Right lobe of liver (tissue), 6 donors: Measurements from ENCODE around the gene KISS1R. TPM values are rescaled to one million over a fixed set of nuclear protein-coding genes. Genes with fewer than 3 reads are reported as not detected.

Experiments
- ATAC-seq, 4 donors: fragments of 200-7000 bp; cut with Tn5 transposase; one replicate each; pipeline ENCODE4 v1.9.1; 2020; ENCODE audit warnings: mild to moderate bottlenecking in 4 of 4, moderate library complexity in 4 of 4
- DNase-seq, 3 donors: peaks; one replicate each; pipeline ENCODE4 v3.0.0-alpha.2; 2020
- H3K27ac ChIP-seq, 3 donors: fragments of 200-600 bp; one replicate each; pipeline ENCODE4 v1.8.0; 2022
- H3K27me3 ChIP-seq, 2 donors: fragments of 200-600 bp; one replicate each; pipeline ENCODE4 v1.8.0; 2022
- H3K36me3 ChIP-seq, 4 donors: fragments of 200-600 bp; sonication (generic) in 1 of 4; one replicate each; pipeline versions ENCODE4 v1.5.1 to v1.8.0; 2017 to 2022; ENCODE audit warnings: control low read depth in 1 of 4
- H3K4me1 ChIP-seq, 4 donors: fragments of 200-600 bp; sonication (generic) in 1 of 4; one replicate each; pipeline versions ENCODE4 v1.5.1 to v1.8.0; 2017 to 2022; ENCODE audit warnings: control low read depth in 1 of 4
- H3K4me3 ChIP-seq, 3 donors: fragments of 200-600 bp; one replicate each; pipeline ENCODE4 v1.8.0; 2022
- H3K9me3 ChIP-seq, 4 donors: fragments of 200-600 bp; sonication (generic) in 1 of 4; one replicate each; pipeline versions ENCODE4 v1.5.1 to v1.8.0; 2017 to 2022; ENCODE audit warnings: control low read depth in 1 of 4
- CTCF ChIP-seq, 4 donors: fragments of 200-600 bp in 3 of 4; fragments of 450-650 bp in 1 of 4; IDR thresholded peaks; one replicate each; pipeline versions ENCODE4 v1.5.1 to v1.8.0; 2016 to 2022; ENCODE audit warnings: antibody characterized with exemption in 4 of 4, mild to moderate bottlenecking in 2 of 4
- POLR2A ChIP-seq: fragments of 450-650 bp; IDR thresholded peaks from one replicate; pipeline ENCODE4 v1.6.1; 2017; ENCODE audit warnings: antibody characterized with exemption, mild to moderate bottlenecking
- WGBS: methylation state at CpG from one replicate; pipeline ENCODE4 v1.1.6; 2018; ENCODE audit warnings: low coverage, low lambda C conversion rate; ENCODE audit not compliant: insufficient coverage; ENCODE audit errors: missing lambda C conversion rate; 5-methylcytosine and 5-hydroxymethylcytosine counted together
- intact Hi-C, 2 donors: fragments of 100-400 bp; cut with DNase I; formaldehyde crosslinking; loops; one replicate each; pipeline versions ENCODE4 v1.11.2 to v1.14.1; 2022
- total RNA-seq, 6 experiments: library from RNA; depleted of rRNA in 2 of 6; stranded (reverse); fragments of >200 nt in 2 of 6; fragmentation: NEBNext Ultra II Directional in 3 of 6; extraction: Animal tissue kit (Norgen Biotek cat#: 25700) in 3 of 6; gene quantifications; one replicate each; pipeline versions ENCODE4 v1.1.0 to v1.2.4, GENCODE V29; 2016 to 2023
- donor health status: DM: no; HTN: yes; CAD: no.
- donor health status: DM: no; HTN: no; CAD: no.
- donor health status: DM: no; HTN: no; CAD: no.
- donor health status: DM: no; HTN: yes; CAD: no.
- donor health status: DM: no; HTN: yes; CAD: no.

KISS1R gene
- total RNA-seq, 6 experiments from 2014 or later, result 0.47 TPM; not detected in 5

GRCh38 chr19:885536-886224 lies 31.5 kb upstream of the KISS1R start:
- Histone ChIP-seq H3K27me3 (no peaks in the 10 kb centered on the region), H3K4me1 (no peaks in the 10 kb centered on the region), H3K9me3 (no peaks in the 10 kb centered on the region), H3K36me3 (peaks cover 0 to 19% (median 2%) of the 10 kb centered on the region in 4 donors), H3K4me3 (no peak overlapping the region), H3K27ac (no peak overlapping the region)
- TF ChIP-seq POLR2A, result no peak
- TF ChIP-seq CTCF (IDR thresholded peaks at IDR 0.05), result no peak
- no CpG with 5 or more reads among the region's 64 CpGs for WGBS
- DNase-seq (no peak), ATAC-seq (no peak)
- intact Hi-C loops, result no loop called here

- intact Hi-C loops, result no loop called here
- H3K4me1 ChIP-seq, result no peaks in the 10 kb centered on the region
- H3K27me3 ChIP-seq, result no peaks in the 10 kb centered on the region
- no peak for ATAC-seq
- no peak for TF ChIP-seq CTCF (IDR thresholded peaks at IDR 0.05)
- TF ChIP-seq POLR2A, result no peak
- no peak overlapping the region for H3K27ac ChIP-seq
- H3K9me3 ChIP-seq, result no peaks in the 10 kb centered on the region
- 88% methylated on average over 16 of the region's 16 CpGs for WGBS
- H3K36me3 ChIP-seq, result peaks cover 0 to 13% (median 2%) of the 10 kb centered on the region in 4 donors
- DNase-seq, result no peak
- H3K4me3 ChIP-seq, result no peak overlapping the region
Measured at GRCh38 chr19:887072-887471, 30.1 kb upstream of the KISS1R start.

GRCh38 chr19:887599-887998 lies 29.5 kb upstream of the KISS1R start:
- Histone ChIP-seq H3K36me3 (peaks cover 0 to 13% (median 2%) of the 10 kb centered on the region in 4 donors), H3K27me3 (no peaks in the 10 kb centered on the region), H3K9me3 (no peaks in the 10 kb centered on the region), H3K4me1 (no peaks in the 10 kb centered on the region), H3K27ac (no peak overlapping the region), H3K4me3 (no peak overlapping the region)
- TF ChIP-seq POLR2A (no peak), CTCF (IDR thresholded peaks at IDR 0.05) (no peak)
- intact Hi-C loops, result no loop called here
- ATAC-seq (no peak), DNase-seq (no peak)
- 93% methylated on average over 5 of the region's 10 CpGs for WGBS

GRCh38 chr19:888581-889385 lies 28.4 kb upstream of the KISS1R start:
- intact Hi-C loops, result no loop called here
- DNase-seq, result no peak
- WGBS, result 94% methylated on average over 3 of the region's 30 CpGs

More at GRCh38 chr19:888581-889385, 28.4 kb upstream of the KISS1R start:
- Histone ChIP-seq H3K4me1 (no peaks in the 10 kb centered on the region), H3K27ac (no peak overlapping the region), H3K27me3 (no peaks in the 10 kb centered on the region), H3K4me3 (no peak overlapping the region), H3K9me3 (no peaks in the 10 kb centered on the region), H3K36me3 (peaks cover 0 to 13% (median 2%) of the 10 kb centered on the region in 4 donors)
- TF ChIP-seq CTCF (IDR thresholded peaks at IDR 0.05) (no peak), POLR2A (no peak)
- no peak for ATAC-seq
